GM12801 (cell line): ENCODE measurements around the gene CDPF1.

Experiments
- CTCF ChIP-seq: IDR thresholded peaks from one replicate; pipeline ENCODE4 v1.5.1; 2011; ENCODE audit warnings: control low read depth; ENCODE audit not compliant: insufficient read length; ENCODE audit errors: extremely low read depth

Gene CDPF1

DNA sequence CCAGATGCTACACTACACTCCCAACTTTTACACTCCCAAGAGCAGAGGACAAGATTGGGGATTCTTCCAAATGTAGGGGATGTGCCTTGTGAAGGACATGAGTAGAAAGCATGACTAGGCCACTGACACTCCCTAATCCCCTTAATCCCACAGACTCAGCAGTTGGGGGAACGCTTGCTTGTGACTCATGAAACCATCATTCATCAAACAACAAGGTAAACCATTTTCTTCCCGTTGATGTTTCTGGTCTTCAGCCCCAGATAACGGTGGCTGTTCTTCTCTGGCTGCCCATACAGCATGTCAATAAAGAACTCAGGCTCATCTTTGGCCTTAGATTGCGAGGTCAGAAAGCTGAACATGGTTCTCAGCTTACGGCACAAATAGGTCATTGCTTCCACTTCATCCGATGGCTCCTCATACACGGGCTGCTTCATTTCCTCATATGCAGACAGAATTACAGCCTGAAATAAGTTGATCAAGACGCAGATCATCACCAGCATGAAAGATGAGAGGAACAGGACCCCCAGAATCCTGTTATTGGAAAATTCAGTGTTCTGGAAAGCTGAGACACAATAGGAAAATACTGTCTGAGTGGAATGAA, 6.4 kb upstream of the CDPF1 start:
- no peak for TF ChIP-seq CTCF

DNA sequence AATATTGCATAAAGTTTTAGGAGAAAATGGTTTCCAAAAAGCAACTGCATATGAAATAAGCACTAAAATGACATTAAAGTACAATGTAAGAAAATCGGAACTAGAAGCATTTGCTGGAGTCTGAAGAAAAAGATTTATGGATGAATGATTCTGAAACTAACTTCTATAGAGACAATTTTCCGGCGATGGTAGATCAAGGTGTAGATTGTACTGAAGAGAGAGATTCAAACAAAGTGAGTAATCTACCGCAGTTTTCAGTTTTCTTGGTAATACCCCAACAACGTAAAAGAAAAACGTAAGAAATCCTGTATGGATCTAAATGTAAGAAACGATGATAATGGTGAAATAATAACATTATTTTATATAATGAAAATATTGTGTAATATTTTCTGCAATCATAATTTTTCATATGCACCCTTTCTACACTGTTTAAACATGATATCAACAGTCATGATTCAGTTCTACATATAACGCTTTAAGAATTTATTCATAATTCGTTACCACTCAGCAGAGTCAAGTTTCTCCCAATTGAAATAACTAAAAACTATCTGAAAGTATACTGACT, 1.8 kb upstream of the CDPF1 start:
- TF ChIP-seq CTCF: no peak

DNA sequence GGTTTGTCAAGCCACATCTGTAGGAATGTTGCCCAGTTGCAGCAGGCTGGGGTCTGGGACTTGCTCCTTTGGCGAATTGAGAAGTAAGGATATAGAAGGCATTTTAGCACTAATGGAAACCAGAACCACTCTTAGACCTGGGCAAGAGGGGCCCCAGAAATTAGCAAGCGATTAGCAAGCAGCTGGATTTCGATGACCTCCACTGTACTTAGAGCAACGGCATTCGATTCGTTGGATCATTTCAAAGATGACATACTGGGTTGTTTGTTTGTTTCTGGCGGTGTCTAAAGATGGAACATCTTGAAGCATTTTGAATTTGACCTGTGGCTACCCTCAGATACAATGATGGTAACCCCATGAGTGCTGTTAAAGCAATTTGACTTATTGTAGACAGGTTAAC, 1.2 kb upstream of the CDPF1 start:
- TF ChIP-seq CTCF: no peak

GRCh38 chr22:46250783-46251125, 661 bp upstream of the CDPF1 start:
- no peak for TF ChIP-seq CTCF

DNA sequence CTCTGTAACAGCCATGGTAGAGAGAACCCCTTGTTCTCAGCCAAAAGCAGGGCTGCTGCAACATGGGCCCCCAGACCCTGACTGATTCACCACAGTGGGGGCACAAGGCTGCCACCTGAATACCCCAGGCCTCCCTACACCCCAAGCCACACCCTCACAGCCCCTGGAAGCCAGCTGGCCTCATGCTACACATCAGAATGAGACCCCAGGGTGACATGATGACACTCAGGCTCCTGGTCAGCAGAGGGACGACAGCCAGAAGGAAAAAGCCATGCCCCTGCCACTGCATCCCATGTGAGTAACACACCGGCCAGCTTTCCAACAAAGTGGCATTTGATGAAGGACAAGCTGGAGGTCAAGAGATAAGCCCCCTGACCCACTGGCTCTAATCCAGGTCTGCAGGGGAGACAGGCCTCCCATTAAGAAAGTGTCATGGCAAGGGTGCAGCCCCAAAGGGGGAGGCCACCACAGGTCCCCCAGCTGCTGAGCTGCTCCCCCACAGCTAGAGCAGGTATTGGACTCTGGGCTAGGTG, 2.6 kb downstream of the CDPF1 start:
- TF ChIP-seq CTCF: no peak

DNA sequence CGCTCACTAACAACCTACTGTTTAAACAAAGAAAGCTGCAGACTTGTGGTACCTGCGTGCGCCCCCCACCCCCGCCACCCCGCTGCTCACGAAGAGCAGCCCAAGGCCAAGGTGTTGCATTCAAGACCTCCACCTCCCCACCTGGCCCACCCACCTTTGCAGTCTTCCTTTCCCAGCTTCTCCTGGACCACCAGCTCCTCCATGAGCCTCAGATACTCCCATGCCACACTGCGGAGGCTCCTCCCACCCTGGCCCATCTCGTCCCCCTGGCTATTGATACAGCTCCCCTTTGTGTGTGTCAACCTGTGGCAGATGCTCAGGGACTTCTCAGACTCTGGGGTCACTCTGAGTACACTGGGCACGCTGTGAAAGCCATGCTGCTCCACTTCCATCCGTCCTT, 3.9 kb downstream of the CDPF1 start:
- TF ChIP-seq CTCF: no peak

GRCh38 chr22:46245511-46245910, 4.6 kb downstream of the CDPF1 start:
- TF ChIP-seq CTCF: no peak
